Activated naive CD8-positive, alpha-beta T cell treated with anti-CD3 and anti-CD28 coated beads, Interleukin-2, amount 10 ng/mL, durations not matched to agents 7 days and 5 days (primary cell): ENCODE measurements around the gene PIMREG. TPM values are rescaled to one million over a fixed set of nuclear protein-coding genes. Genes with fewer than 3 reads are reported as not detected.
A peak's percentile ranks its signal among the peaks of the same experiment; 100 is the strongest.
"Not testable (repeated sequence)": the region's sequence is repeated elsewhere in the genome, so short reads cannot be mapped to it uniquely, and the experiment has no call there.

Source experiments
- ATAC-seq: fragments of 150-1000 bp; cut with Tn5 transposase; one replicate; pipeline ENCODE4 v1.10.0; 2021; ENCODE audit warnings: low read depth, moderate library complexity
- POLR2A ChIA-PET: fragments of 350-600 bp; sonication (Branson Sonifier 250); formaldehyde crosslinking; loops from one replicate; lab custom pipeline; 2021; ENCODE audit warnings: antibody characterized with exemption; lab: Charles Lee
- DNase-seq: peaks from one replicate; pipeline ENCODE4 v3.0.0; 2021
- H3K27ac Mint-ChIP-seq: one replicate; pipeline ENCODE4 v1.8.0; 2022; ENCODE audit warnings: mild to moderate bottlenecking, mixed read lengths
- H3K27me3 Mint-ChIP-seq: one replicate; pipeline ENCODE4 v1.8.0; 2022; ENCODE audit warnings: mild to moderate bottlenecking, moderate library complexity, mixed read lengths
- H3K36me3 Mint-ChIP-seq: one replicate; pipeline ENCODE4 v1.8.0; 2021; ENCODE audit warnings: mild to moderate bottlenecking, mixed read lengths
- H3K4me1 Mint-ChIP-seq: one replicate; pipeline ENCODE4 v1.8.0; 2021; ENCODE audit warnings: mixed read lengths
- H3K4me3 Mint-ChIP-seq: one replicate; pipeline ENCODE4 v1.8.0; 2022; ENCODE audit warnings: mild to moderate bottlenecking, moderate library complexity, mixed read lengths
- H3K9me3 Mint-ChIP-seq: one replicate; pipeline ENCODE4 v1.8.0; 2021; ENCODE audit warnings: mixed read lengths
- total RNA-seq, 2 experiments: library from RNA; stranded (reverse); gene quantifications; one replicate each; pipeline ENCODE4 v1.2.3, GENCODE V29; 2021

Gene PIMREG
- total RNA-seq, 2 experiments from 2014 or later: 20.6 to 21.1 TPM

GRCh38 chr17:6480303-6480675, 36.0 kb downstream of the PIMREG start:
- POLR2A ChIA-PET: no interaction called here
- H3K36me3 Mint-ChIP-seq: no peaks in the 10 kb centered on the region
- H3K27me3 Mint-ChIP-seq: no peaks in the 10 kb centered on the region

DNA sequence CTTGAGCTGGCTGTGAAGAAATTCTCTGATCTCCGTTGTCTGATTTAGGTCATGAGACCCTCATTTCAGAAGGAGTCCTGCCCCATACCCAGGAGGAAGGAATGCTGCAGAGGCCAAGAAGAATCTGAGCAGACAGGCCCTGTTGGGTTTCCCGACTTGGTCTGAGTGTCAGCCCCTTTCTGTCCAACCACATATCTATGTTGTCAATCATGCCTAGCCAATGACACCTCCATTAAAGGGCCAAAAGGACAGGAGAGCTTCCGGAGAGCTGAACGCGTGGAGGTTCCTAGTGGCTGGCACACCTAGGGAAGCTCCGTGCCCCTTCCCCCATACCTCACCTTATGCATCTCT, 37.8 kb downstream of the PIMREG start:
- no peaks in the 10 kb centered on the region for H3K27me3 Mint-ChIP-seq
- H3K4me3 Mint-ChIP-seq: no peak overlapping the region
- ATAC-seq (no peak), DNase-seq (no peak)
- POLR2A ChIA-PET: no interaction called here
- no peaks in the 10 kb centered on the region for H3K4me1 Mint-ChIP-seq
- no peak overlapping the region for H3K27ac Mint-ChIP-seq
- no peaks in the 10 kb centered on the region for H3K36me3 Mint-ChIP-seq
- no peaks in the 10 kb centered on the region for H3K9me3 Mint-ChIP-seq

More at GRCh38 chr17:6480303-6480675, 36.0 kb downstream of the PIMREG start:
- Mint-ChIP-seq H3K4me1 (no peaks in the 10 kb centered on the region), H3K4me3 (no peak overlapping the region), H3K9me3 (no peaks in the 10 kb centered on the region), H3K27ac (no peak overlapping the region)
- DNase-seq: no peak
- ATAC-seq: no peak

- ATAC-seq, H3K36me3 Mint-ChIP-seq, H3K4me3 Mint-ChIP-seq, DNase-seq, H3K9me3 Mint-ChIP-seq, POLR2A ChIA-PET, H3K27ac Mint-ChIP-seq, H3K27me3 Mint-ChIP-seq, H3K4me1 Mint-ChIP-seq: not testable (repeated sequence)
Measured at GRCh38 chr17:6482796-6483195, 38.5 kb downstream of the PIMREG start.

GRCh38 chr17:6483507-6483906, 39.3 kb downstream of the PIMREG start:
- Mint-ChIP-seq H3K4me1 (no peaks in the 10 kb centered on the region), H3K36me3 (no peaks in the 10 kb centered on the region), H3K4me3 (no peak overlapping the region), H3K27ac (no peak overlapping the region), H3K27me3 (no peaks in the 10 kb centered on the region), H3K9me3 (no peaks in the 10 kb centered on the region)
- no peak for DNase-seq
- no peak for ATAC-seq
- POLR2A ChIA-PET: no interaction called here

DNA sequence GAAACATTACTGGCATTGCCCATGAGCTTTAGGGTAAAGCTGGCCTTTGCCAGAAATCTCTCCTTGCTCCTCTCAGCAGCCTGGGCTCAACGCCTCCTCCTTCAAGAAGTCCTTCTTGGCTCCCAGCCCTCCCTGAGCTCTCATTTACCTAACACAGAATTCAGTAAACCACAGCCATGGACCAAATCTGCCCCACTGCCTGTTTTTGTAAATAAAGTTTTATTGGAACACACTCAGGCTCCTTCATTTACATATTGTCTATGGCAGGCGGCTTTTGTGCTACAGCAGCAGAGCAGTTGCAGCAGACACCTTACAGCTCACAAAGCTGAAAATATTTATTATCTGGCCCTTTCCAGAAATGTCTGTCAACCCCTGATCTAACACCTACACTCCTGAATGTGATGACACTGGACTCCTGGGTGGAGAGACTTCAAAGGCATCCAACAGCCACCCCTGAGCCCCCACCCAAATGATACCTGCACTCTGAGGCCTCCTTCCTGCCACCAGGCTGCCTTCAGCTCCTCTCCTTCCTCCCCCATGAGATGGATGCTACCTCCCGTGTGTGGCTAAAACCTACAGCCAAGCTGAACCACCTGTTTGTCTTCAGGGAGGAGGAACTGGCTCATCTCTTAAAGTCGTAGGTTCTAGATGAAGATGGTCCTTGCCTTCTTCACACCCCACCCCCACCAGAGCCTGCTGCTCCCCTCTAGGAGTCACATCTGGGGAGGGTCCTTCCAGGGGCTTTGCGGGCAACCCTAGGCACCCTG, 41.6 kb downstream of the PIMREG start:
- POLR2A ChIA-PET: no interaction called here
- Mint-ChIP-seq H3K4me1 (no peaks in the 10 kb centered on the region), H3K27ac (no peak overlapping the region), H3K9me3 (no peaks in the 10 kb centered on the region), H3K36me3 (no peaks in the 10 kb centered on the region), H3K27me3 (peaks cover 5% of the 10 kb centered on the region), H3K4me3 (no peak overlapping the region)
- ATAC-seq (no peak), DNase-seq (no peak)

GRCh38 chr17:6487251-6488007, 43.2 kb downstream of the PIMREG start:
- Mint-ChIP-seq H3K4me1 (no peaks in the 10 kb centered on the region), H3K36me3 (no peaks in the 10 kb centered on the region), H3K9me3 (no peaks in the 10 kb centered on the region), H3K4me3 (no peak overlapping the region), H3K27ac (no peak overlapping the region), H3K27me3 (peaks cover 5% of the 10 kb centered on the region)
- no peak for DNase-seq
- POLR2A ChIA-PET: no interaction called here
- no peak for ATAC-seq

- DNase-seq (no peak), ATAC-seq (no peak)
- Mint-ChIP-seq H3K36me3 (no peaks in the 10 kb centered on the region), H3K4me1 (no peaks in the 10 kb centered on the region), H3K9me3 (no peaks in the 10 kb centered on the region), H3K4me3 (no peak overlapping the region), H3K27ac (no peak overlapping the region), H3K27me3 (peaks cover 5% of the 10 kb centered on the region)
- POLR2A ChIA-PET: no interaction called here
Measured at GRCh38 chr17:6488008-6488539, 43.8 kb downstream of the PIMREG start.

DNA sequence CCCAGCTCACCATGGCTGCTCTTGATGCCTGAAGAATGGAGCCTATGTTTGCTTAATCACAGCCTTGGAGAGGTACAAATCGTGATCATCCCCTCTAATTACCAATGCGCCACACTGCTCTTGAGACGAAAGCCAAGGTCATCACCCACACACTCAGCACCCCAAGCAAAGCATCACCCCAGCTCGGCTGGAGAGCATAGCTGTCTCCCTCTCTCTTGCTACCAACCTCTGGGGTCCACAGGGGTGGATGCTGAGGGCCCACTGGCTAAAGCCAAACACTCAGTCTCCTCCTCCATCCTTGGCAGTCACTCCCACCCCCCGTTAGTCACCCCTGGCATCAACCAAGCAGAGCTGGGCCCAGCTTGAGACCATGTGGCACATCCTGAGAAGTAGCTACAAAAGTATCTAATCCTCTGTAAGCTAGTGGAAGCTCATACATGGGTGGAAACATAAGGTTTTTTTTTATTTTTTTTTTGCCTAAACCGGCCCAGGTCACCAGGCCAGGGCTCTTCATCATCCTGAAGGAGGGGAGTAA, 44.8 kb downstream of the PIMREG start:
- Mint-ChIP-seq H3K4me3 (no peak overlapping the region), H3K27ac (no peak overlapping the region), H3K4me1 (no peaks in the 10 kb centered on the region), H3K9me3 (no peaks in the 10 kb centered on the region), H3K36me3 (no peaks in the 10 kb centered on the region), H3K27me3 (peaks cover 5% of the 10 kb centered on the region)
- POLR2A ChIA-PET: no interaction called here
- DNase-seq: no peak
- no peak for ATAC-seq

- Mint-ChIP-seq H3K4me3 (no peak overlapping the region), H3K27ac (no peak overlapping the region), H3K4me1 (peaks cover 8% of the 10 kb centered on the region), H3K27me3 (peaks cover 12% of the 10 kb centered on the region), H3K36me3 (no peaks in the 10 kb centered on the region), H3K9me3 (no peaks in the 10 kb centered on the region)
- no peak for DNase-seq
- no peak for ATAC-seq
- POLR2A ChIA-PET: no interaction called here
Measured at GRCh38 chr17:6491071-6491700, 46.9 kb downstream of the PIMREG start.

GRCh38 chr17:6492892-6493674, 48.8 kb downstream of the PIMREG start:
- Mint-ChIP-seq H3K9me3 (no peaks in the 10 kb centered on the region), H3K4me3 (no peak overlapping the region), H3K36me3 (no peaks in the 10 kb centered on the region), H3K27ac (no peak overlapping the region), H3K4me1 (peaks cover 15% of the 10 kb centered on the region), H3K27me3 (peaks cover 16% of the 10 kb centered on the region)
- no peak for ATAC-seq
- peak; percentile 20 for DNase-seq
- POLR2A ChIA-PET: no interaction called here

GRCh38 chr17:6494239-6494941, 50.1 kb downstream of the PIMREG start:
- Mint-ChIP-seq H3K4me3 (no peak overlapping the region), H3K36me3 (no peaks in the 10 kb centered on the region), H3K27ac (no peak overlapping the region), H3K9me3 (no peaks in the 10 kb centered on the region), H3K4me1 (peaks cover 15% of the 10 kb centered on the region), H3K27me3 (peaks cover 12% of the 10 kb centered on the region)
- ATAC-seq (no peak), DNase-seq (no peak)
- POLR2A ChIA-PET: no interaction called here

DNA sequence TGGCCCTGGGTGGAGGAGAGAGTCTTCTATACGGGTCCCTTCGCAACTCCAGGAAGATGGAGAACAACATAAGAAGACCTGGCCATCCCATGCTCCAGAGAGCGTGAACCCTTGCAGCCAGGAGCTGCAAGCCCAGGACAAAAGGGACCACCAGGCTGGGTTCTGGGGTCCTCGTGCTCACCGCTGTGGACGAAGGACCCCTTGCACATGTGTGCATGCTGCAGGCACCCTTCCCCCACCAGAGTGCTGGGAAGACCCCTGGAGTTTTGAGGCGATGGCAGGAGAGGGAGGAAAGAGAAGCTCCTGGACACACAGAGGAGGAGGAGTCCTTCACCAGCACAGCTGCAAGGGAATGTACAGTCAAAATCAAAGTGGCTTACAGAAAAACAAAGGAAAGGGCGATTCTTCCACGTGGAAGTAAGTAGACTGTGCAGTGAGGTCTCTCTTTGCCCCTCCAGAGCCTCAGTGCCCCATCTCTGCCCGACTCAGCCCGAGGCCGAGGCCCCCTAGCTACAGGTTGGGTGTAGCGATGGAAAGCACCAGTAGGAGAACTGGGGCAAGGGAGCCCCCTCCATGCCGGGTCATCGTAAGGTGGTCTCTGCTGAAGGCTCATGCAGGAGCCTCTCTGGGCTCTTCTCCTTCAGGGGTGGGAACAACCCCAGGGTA, 51.3 kb downstream of the PIMREG start:
- Mint-ChIP-seq H3K4me1 (peaks cover 15% of the 10 kb centered on the region), H3K27ac (no peak overlapping the region), H3K4me3 (peak overlapping the region; percentile 68), H3K9me3 (no peaks in the 10 kb centered on the region), H3K27me3 (peaks cover 11% of the 10 kb centered on the region), H3K36me3 (no peaks in the 10 kb centered on the region)
- POLR2A ChIA-PET: no interaction called here
- ATAC-seq (peak; percentile 26), DNase-seq (no peak)
